DND-41 (cell line): ENCODE results near the gene RNU6-1.
A peak's percentile ranks its signal among the peaks of the same experiment; 100 is the strongest.

Experiments used
- ATAC-seq: fragments of 200-7000 bp; cut with Tn5 transposase; 3 replicates; pipeline ENCODE4 v1.9.1; 2021; ENCODE audit warnings: low read depth; ENCODE audit not compliant: insufficient read depth
- DNase-seq: peaks from one replicate; pipeline ENCODE4 v3.0.0-alpha.2; 2020
- H2AFZ ChIP-seq: 2 replicates; pipeline ENCODE4 v1.6.0; 2012; ENCODE audit warnings: low read depth, low read length
- H3K27ac ChIP-seq: 2 replicates; pipeline ENCODE4 v1.5.1; 2012; ENCODE audit warnings: low read length, inconsistent platforms
- H3K27me3 ChIP-seq: fragments of 200-600 bp; sonication (generic); 2 replicates; pipeline ENCODE4 v1.6.0; 2012; ENCODE audit warnings: low read length, mild to moderate bottlenecking, inconsistent platforms; ENCODE audit not compliant: insufficient read depth, poor library complexity
- H3K36me3 ChIP-seq: 2 replicates; pipeline ENCODE4 v1.5.1; 2012; ENCODE audit warnings: low read length, inconsistent platforms; ENCODE audit not compliant: insufficient read depth
- H3K4me1 ChIP-seq: 2 replicates; pipeline ENCODE4 v1.5.1; 2012; ENCODE audit warnings: mild to moderate bottlenecking, low read length; ENCODE audit not compliant: insufficient read depth
- H3K4me2 ChIP-seq: 2 replicates; pipeline ENCODE4 v1.6.0; 2012; ENCODE audit warnings: mild to moderate bottlenecking, moderate library complexity, low read length, inconsistent platforms; ENCODE audit not compliant: insufficient read depth
- H3K4me3 ChIP-seq, 2 experiments: fragments of 200-600 bp in 1 of 2; shearing (Covaris generic) in 1 of 2; 2 replicates each; pipeline ENCODE4 v1.5.1; 2012 to 2016; ENCODE audit warnings: inconsistent platforms in 2 of 2, low read length in 2 of 2, mild to moderate bottlenecking in 2 of 2, low read depth in 1 of 2, moderate library complexity in 1 of 2
- H3K79me2 ChIP-seq: 2 replicates; pipeline ENCODE4 v1.6.0; 2012; ENCODE audit warnings: low read length, inconsistent platforms; ENCODE audit not compliant: insufficient read depth
- H3K9ac ChIP-seq: 2 replicates; pipeline ENCODE4 v1.6.0; 2012; ENCODE audit warnings: low read depth, mild to moderate bottlenecking, inconsistent platforms, low read length, moderate library complexity
- H3K9me3 ChIP-seq: 2 replicates; pipeline ENCODE4 v1.5.1; 2012; ENCODE audit warnings: low read length, moderate library complexity, mild to moderate bottlenecking, inconsistent platforms; ENCODE audit not compliant: insufficient read depth, severe bottlenecking
- H4K20me1 ChIP-seq: 2 replicates; pipeline ENCODE4 v1.6.0; 2012; ENCODE audit warnings: low read length; ENCODE audit not compliant: insufficient read depth
- EZH2 ChIP-seq: IDR thresholded peaks from 3 replicates; pipeline ENCODE4 v1.6.1; 2012; ENCODE audit warnings: borderline replicate concordance, low read depth, mild to moderate bottlenecking, moderate library complexity, low read length, inconsistent platforms; ENCODE audit not compliant: severe bottlenecking
- TF ChIP-seq, protein P1 (sequence below): IDR thresholded peaks from 2 replicates; pipeline ENCODE4 v1.5.1; 2012; ENCODE audit warnings: borderline replicate concordance, low read length, moderate library complexity, mild to moderate bottlenecking; ENCODE audit not compliant: poor library complexity, severe bottlenecking; ENCODE audit errors: extremely low read depth

Gene RNU6-1

DNA sequence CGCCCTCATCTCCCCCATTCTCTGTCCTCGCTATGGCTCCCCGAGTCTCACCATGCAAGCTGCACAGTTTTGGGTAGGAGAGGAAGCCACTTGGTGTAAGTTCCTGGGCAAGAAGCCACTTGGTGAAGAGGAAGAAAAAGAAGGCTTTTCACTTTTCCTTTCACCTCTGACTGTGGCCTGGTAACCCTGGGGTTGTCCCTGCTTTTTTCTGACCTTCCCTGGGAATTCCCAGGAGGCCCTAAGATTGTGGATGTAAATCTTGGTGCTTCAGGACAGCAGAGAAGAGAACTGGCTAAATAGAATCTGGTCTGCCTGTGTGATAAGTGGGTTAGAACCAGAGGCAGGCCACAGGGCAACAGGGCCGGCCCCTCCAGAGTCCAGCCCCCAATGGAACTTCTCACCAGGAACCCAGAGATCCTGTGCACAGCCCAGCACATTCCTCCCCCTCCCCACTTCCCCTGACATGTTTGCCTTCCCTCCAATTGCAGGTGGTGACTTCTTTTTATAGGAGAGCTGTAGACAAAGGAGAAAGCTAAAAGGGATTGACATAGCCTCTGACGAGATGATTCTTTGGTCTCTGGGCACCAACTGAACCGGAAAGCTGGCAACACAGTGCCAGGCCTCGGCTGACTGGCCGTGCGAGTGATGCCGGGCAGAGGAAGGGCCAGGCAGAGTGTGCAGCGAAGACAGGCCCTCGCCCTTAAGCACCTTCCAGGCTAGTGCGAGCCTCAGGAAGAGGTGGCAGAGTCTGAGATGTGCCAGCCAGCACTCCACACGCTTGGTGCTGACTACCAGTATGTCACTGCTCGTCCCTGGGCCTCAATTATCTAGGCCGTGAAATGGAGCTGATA is 34.0 kb downstream of the RNU6-1 start:
- no peak for DNase-seq
- peaks cover 18% of the 10 kb centered on the region for H3K4me1 ChIP-seq

DNA sequence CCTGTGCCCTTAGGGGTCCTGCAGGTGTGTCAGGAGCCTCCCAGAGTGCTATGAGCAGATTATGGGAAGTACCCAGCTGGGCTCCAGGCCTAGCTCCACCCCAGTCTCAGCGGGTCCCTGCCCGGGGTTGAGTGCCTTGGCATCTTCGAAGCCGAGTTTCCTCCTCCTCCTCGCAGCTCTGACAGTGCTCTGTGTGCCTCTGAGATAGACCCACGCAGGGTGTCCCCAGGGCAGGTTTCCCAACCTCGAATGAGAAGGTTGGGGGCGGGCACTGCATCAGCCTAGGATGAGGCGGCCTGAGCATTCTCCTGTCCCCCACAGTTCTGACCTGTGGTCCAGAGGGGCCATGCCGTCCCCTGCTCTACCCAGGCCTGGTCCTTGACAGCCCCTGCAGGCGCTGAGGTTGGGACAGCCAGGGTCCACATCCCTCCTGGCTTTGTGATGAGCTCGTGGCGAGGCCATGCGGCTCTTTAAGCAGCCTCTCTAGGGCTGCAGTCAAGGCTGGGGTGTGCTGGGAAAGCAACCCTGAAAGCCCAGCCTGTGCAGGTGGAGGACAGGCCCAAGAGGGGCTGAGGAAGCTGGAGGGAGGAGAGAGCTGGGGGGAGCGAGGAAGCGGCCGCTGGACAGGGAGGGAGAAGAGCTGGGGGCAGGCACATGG is 34.7 kb downstream of the RNU6-1 start:
- Histone ChIP-seq H3K9me3 (no peaks in the 10 kb centered on the region), H3K36me3 (peaks cover 15% of the 10 kb centered on the region; the same call in 1 of the 2 replicates), H3K27ac (peak overlapping the region; percentile 56), H3K27me3 (no peaks in the 10 kb centered on the region), H3K4me3 (no peak overlapping the region), H4K20me1 (no peaks in the 10 kb centered on the region), H3K79me2 (no peaks in the 10 kb centered on the region), H3K4me1 (peaks cover 18% of the 10 kb centered on the region), H3K4me2 (no peak overlapping the region), H2AFZ (no peak overlapping the region), H3K9ac (no peak overlapping the region)
- DNase-seq (no peak), ATAC-seq (no peak)
- TF ChIP-seq, protein P1, sequence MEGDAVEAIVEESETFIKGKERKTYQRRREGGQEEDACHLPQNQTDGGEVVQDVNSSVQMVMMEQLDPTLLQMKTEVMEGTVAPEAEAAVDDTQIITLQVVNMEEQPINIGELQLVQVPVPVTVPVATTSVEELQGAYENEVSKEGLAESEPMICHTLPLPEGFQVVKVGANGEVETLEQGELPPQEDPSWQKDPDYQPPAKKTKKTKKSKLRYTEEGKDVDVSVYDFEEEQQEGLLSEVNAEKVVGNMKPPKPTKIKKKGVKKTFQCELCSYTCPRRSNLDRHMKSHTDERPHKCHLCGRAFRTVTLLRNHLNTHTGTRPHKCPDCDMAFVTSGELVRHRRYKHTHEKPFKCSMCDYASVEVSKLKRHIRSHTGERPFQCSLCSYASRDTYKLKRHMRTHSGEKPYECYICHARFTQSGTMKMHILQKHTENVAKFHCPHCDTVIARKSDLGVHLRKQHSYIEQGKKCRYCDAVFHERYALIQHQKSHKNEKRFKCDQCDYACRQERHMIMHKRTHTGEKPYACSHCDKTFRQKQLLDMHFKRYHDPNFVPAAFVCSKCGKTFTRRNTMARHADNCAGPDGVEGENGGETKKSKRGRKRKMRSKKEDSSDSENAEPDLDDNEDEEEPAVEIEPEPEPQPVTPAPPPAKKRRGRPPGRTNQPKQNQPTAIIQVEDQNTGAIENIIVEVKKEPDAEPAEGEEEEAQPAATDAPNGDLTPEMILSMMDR: no peak
- TF ChIP-seq EZH2: no peak

More for the DNA sequence above, 34.0 kb downstream of the RNU6-1 start:
- no peak for ATAC-seq
- H2AFZ ChIP-seq: no peak overlapping the region
- H3K9me3 ChIP-seq: no peaks in the 10 kb centered on the region
- H3K9ac ChIP-seq: no peak overlapping the region
- H3K36me3 ChIP-seq: peaks cover 15% of the 10 kb centered on the region; the same call in 1 of the 2 replicates
- TF ChIP-seq EZH2: no peak
- TF ChIP-seq, protein P1: no peak
- H3K4me2 ChIP-seq: no peak overlapping the region
- no peak overlapping the region for H3K4me3 ChIP-seq
- H3K79me2 ChIP-seq: no peaks in the 10 kb centered on the region
- peak overlapping the region; percentile 52 for H3K27ac ChIP-seq
- H4K20me1 ChIP-seq: no peaks in the 10 kb centered on the region
- no peaks in the 10 kb centered on the region for H3K27me3 ChIP-seq

GRCh38 chr15:67803996-67804843 is 35.6 kb downstream of the RNU6-1 start:
- Histone ChIP-seq H3K79me2 (no peaks in the 10 kb centered on the region), H3K27me3 (no peaks in the 10 kb centered on the region), H2AFZ (no peak overlapping the region), H3K36me3 (peaks cover 11% of the 10 kb centered on the region; the same call in 1 of the 2 replicates), H3K4me3 (no peak overlapping the region), H3K9me3 (no peaks in the 10 kb centered on the region), H3K9ac (no peak overlapping the region), H3K4me2 (no peak overlapping the region), H3K27ac (peak overlapping the region; percentile 56), H4K20me1 (no peaks in the 10 kb centered on the region), H3K4me1 (peaks cover 18% of the 10 kb centered on the region)
- DNase-seq: no peak
- ATAC-seq: no peak
- TF ChIP-seq, protein P1: no peak
- TF ChIP-seq EZH2: no peak
